Dendritic cell treated with granulocyte-macrophage colony-stimulating factor and Interleukin-4, amounts not matched to agents 40 ng/mL and 50 ng/mL, for 4 days (primary cell): ENCODE data around the gene GABBR1.
A peak's percentile ranks its signal among the peaks of the same experiment; 100 is the strongest.

ENCODE experiments used
- H3K27ac Mint-ChIP-seq: one replicate; pipeline ENCODE4 v1.8.0; 2022; ENCODE audit warnings: mild to moderate bottlenecking, mixed read lengths
- H3K27me3 Mint-ChIP-seq: one replicate; pipeline ENCODE4 v1.8.0; 2022; ENCODE audit warnings: mild to moderate bottlenecking, mixed read lengths
- H3K36me3 Mint-ChIP-seq: one replicate; pipeline ENCODE4 v1.8.0; 2022; ENCODE audit warnings: low read depth, mixed read lengths
- H3K4me1 Mint-ChIP-seq: one replicate; pipeline ENCODE4 v1.8.0; 2022; ENCODE audit warnings: low read depth, mixed read lengths
- H3K4me3 Mint-ChIP-seq: one replicate; pipeline ENCODE4 v1.8.0; 2022; ENCODE audit warnings: mild to moderate bottlenecking, moderate library complexity, mixed read lengths
- H3K9me3 Mint-ChIP-seq: one replicate; pipeline ENCODE4 v1.8.0; 2022; ENCODE audit warnings: mixed read lengths
- intact Hi-C: fragments of 100-400 bp; cut with micrococcal nuclease; formaldehyde crosslinking; loops from one replicate; pipeline ENCODE4 v1.15.0; 2022

Gene GABBR1

GRCh38 chr6:29596381-29596900 lies 36.5 kb downstream of the GABBR1 start:
- intact Hi-C loops: no loop called here
- Mint-ChIP-seq H3K27ac (no peak overlapping the region), H3K4me3 (no peak overlapping the region), H3K27me3 (peaks cover 5% of the 10 kb centered on the region), H3K4me1 (peaks cover 7% of the 10 kb centered on the region), H3K9me3 (no peaks in the 10 kb centered on the region), H3K36me3 (peaks cover 9% of the 10 kb centered on the region)

- H3K27ac Mint-ChIP-seq: no peak overlapping the region
- no peak overlapping the region for H3K4me3 Mint-ChIP-seq
- H3K9me3 Mint-ChIP-seq: no peaks in the 10 kb centered on the region
- peaks cover 7% of the 10 kb centered on the region for H3K4me1 Mint-ChIP-seq
- intact Hi-C loops: no loop called here
- peaks cover 12% of the 10 kb centered on the region for H3K27me3 Mint-ChIP-seq
- no peaks in the 10 kb centered on the region for H3K36me3 Mint-ChIP-seq
Measured at GRCh38 chr6:29593199-29593855, 39.7 kb downstream of the GABBR1 start.

GRCh38 chr6:29591677-29592076 lies 41.3 kb downstream of the GABBR1 start:
- peaks cover 17% of the 10 kb centered on the region for H3K27me3 Mint-ChIP-seq
- peaks cover 7% of the 10 kb centered on the region for H3K4me1 Mint-ChIP-seq
- no peak overlapping the region for H3K4me3 Mint-ChIP-seq
- no peaks in the 10 kb centered on the region for H3K36me3 Mint-ChIP-seq
- intact Hi-C loops: loop anchor here (2.0 kb wide), 1 partner anchor 905 kb away; no protein-coding TSS in a partner anchor
- no peaks in the 10 kb centered on the region for H3K9me3 Mint-ChIP-seq
- no peak overlapping the region for H3K27ac Mint-ChIP-seq

GRCh38 chr6:29590218-29590808 lies 42.7 kb downstream of the GABBR1 start:
- intact Hi-C loops: loop anchor here (2.0 kb wide), 1 partner anchor 904 kb away; no protein-coding TSS in a partner anchor
- Mint-ChIP-seq H3K36me3 (no peaks in the 10 kb centered on the region), H3K9me3 (no peaks in the 10 kb centered on the region), H3K27me3 (peaks cover 20% of the 10 kb centered on the region), H3K4me1 (peaks cover 7% of the 10 kb centered on the region), H3K4me3 (no peak overlapping the region), H3K27ac (no peak overlapping the region)

DNA sequence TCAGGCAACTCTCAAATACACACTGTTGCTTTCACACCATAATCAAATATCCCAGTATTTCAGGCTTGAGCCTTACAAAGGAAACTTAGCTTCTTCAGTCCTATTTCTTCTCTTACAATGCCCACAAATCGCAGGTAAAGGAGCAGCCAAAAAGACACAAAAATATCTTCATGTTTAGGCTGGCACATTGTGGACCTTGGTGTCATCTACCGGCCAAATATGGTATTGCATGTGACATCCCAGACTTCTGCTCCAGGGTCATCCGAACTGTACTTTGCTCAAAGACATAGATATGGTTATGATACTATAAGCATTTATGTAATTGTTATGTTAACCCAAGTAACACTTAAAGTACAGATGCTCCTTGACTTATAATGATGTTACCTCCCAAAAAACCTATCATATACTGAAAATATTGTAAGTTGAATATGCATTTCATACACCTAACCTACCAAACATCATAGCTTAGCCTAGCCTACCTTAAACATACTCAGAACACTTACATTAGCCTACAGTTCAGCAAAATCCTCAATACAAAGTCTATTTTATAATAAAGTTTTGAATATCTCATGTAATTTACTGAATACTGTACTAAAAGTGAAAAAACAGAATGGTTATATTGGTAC lies 43.4 kb downstream of the GABBR1 start:
- H3K4me1 Mint-ChIP-seq: peaks cover 7% of the 10 kb centered on the region

GRCh38 chr6:29584821-29585220 lies 48.2 kb downstream of the GABBR1 start, which contains the start of gene OR2H2:
Gene OR2H2 (plus strand): TSS chr6:29585121. CDS start chr6:29587945, 2,824 bp downstream.
- no peaks in the 10 kb centered on the region for H3K36me3 Mint-ChIP-seq
- no peak within 1 kb of the TSS for H3K4me3 Mint-ChIP-seq
- H3K9me3 Mint-ChIP-seq: no peaks in the 10 kb centered on the region
- no peaks in the 10 kb centered on the region for H3K4me1 Mint-ChIP-seq
- H3K27ac Mint-ChIP-seq: no peak within 1 kb of the TSS
- intact Hi-C loops: loop anchor here (10.0 kb wide), 1 partner anchor 560 kb away; no protein-coding TSS in a partner anchor
- peaks cover 20% of the 10 kb centered on the region for H3K27me3 Mint-ChIP-seq

More for the DNA sequence above, 43.4 kb downstream of the GABBR1 start:
- intact Hi-C loops: loop anchor here (2.0 to 10.0 kb wide), 2 partner anchors 565 to 903 kb away; no protein-coding TSS in a partner anchor
- Mint-ChIP-seq H3K36me3 (no peaks in the 10 kb centered on the region), H3K4me3 (no peak overlapping the region), H3K27ac (no peak overlapping the region), H3K27me3 (peaks cover 19% of the 10 kb centered on the region), H3K9me3 (no peaks in the 10 kb centered on the region)

DNA sequence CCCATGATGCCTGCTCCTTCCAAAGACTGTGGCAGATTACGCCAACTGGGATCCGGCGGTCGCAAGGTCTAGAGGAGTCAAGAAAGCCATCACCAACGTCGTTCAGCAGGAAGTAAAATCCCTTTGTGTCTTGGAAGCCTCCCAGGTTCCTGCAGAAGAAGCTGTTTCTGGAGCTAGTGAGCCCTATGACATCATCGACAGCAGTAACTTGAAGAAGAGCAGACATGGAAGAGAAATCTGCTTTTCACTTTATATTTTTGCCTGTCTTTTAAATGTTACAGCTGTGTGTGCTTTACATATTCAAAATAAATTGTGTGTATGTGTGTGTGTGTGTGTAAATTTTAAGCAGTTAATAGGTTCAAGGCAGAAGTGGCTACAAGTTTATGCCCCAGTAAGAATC lies 55.4 kb downstream of the GABBR1 start:
- Mint-ChIP-seq H3K36me3 (no peaks in the 10 kb centered on the region), H3K4me1 (no peaks in the 10 kb centered on the region), H3K27ac (no peak overlapping the region), H3K27me3 (peaks cover 15% of the 10 kb centered on the region), H3K9me3 (no peaks in the 10 kb centered on the region), H3K4me3 (no peak overlapping the region)
- intact Hi-C loops: no loop called here

- Mint-ChIP-seq H3K4me3 (no peak overlapping the region), H3K27ac (no peak overlapping the region), H3K27me3 (peaks cover 19% of the 10 kb centered on the region), H3K36me3 (no peaks in the 10 kb centered on the region), H3K4me1 (no peaks in the 10 kb centered on the region), H3K9me3 (no peaks in the 10 kb centered on the region)
- intact Hi-C loops: no loop called here
Measured at GRCh38 chr6:29576056-29576455, 56.9 kb downstream of the GABBR1 start.

GRCh38 chr6:29567991-29568390 lies 65.0 kb downstream of the GABBR1 start:
- Mint-ChIP-seq H3K27me3 (peaks cover 21% of the 10 kb centered on the region), H3K36me3 (no peaks in the 10 kb centered on the region)

GRCh38 chr6:29567541-29567940 lies 65.4 kb downstream of the GABBR1 start:
- peaks cover 8% of the 10 kb centered on the region for H3K4me1 Mint-ChIP-seq
- no peaks in the 10 kb centered on the region for H3K9me3 Mint-ChIP-seq
- no peaks in the 10 kb centered on the region for H3K36me3 Mint-ChIP-seq
- peaks cover 25% of the 10 kb centered on the region for H3K27me3 Mint-ChIP-seq
- no peak overlapping the region for H3K27ac Mint-ChIP-seq
- intact Hi-C loops: no loop called here
- H3K4me3 Mint-ChIP-seq: no peak overlapping the region

More at GRCh38 chr6:29567991-29568390, 65.0 kb downstream of the GABBR1 start:
- H3K27ac Mint-ChIP-seq: no peak overlapping the region
- no peaks in the 10 kb centered on the region for H3K9me3 Mint-ChIP-seq
- intact Hi-C loops: no loop called here
- H3K4me3 Mint-ChIP-seq: no peak overlapping the region
- H3K4me1 Mint-ChIP-seq: peaks cover 6% of the 10 kb centered on the region

DNA sequence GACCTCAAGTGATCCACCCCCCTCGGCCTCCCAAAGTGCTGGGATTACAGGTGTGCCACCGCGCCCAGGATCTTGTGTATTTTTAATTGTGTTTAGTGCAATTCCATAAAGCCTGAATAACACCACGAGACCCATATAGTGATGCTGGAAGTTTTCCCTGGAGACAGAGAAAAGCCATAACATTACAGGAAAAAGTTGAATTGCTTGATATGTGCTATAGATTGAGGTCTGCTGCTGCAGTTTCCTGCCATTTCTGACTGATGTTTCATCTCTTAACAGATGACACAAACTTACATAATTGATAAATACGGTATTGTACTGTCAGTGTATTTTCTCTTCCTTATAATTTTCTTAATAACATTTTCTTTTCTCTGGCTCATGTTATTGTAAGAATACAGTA lies 66.1 kb downstream of the GABBR1 start:
- no peak overlapping the region for H3K4me3 Mint-ChIP-seq
- H3K36me3 Mint-ChIP-seq: no peaks in the 10 kb centered on the region
- no peaks in the 10 kb centered on the region for H3K9me3 Mint-ChIP-seq
- peaks cover 8% of the 10 kb centered on the region for H3K4me1 Mint-ChIP-seq
- intact Hi-C loops: no loop called here
- H3K27me3 Mint-ChIP-seq: peaks cover 24% of the 10 kb centered on the region
- no peak overlapping the region for H3K27ac Mint-ChIP-seq

GRCh38 chr6:29564875-29565274 lies 68.1 kb downstream of the GABBR1 start:
- H3K27me3 Mint-ChIP-seq: peaks cover 34% of the 10 kb centered on the region
- H3K27ac Mint-ChIP-seq: peak overlapping the region; percentile 50
- H3K36me3 Mint-ChIP-seq: no peaks in the 10 kb centered on the region
- intact Hi-C loops: no loop called here
- no peaks in the 10 kb centered on the region for H3K9me3 Mint-ChIP-seq
- H3K4me1 Mint-ChIP-seq: peaks cover 8% of the 10 kb centered on the region
- H3K4me3 Mint-ChIP-seq: no peak overlapping the region

GRCh38 chr6:29563435-29563965 lies 69.5 kb downstream of the GABBR1 start:
- Mint-ChIP-seq H3K27ac (peak overlapping the region; percentile 74), H3K4me3 (no peak overlapping the region), H3K27me3 (peaks cover 40% of the 10 kb centered on the region), H3K4me1 (peaks cover 8% of the 10 kb centered on the region), H3K9me3 (no peaks in the 10 kb centered on the region), H3K36me3 (no peaks in the 10 kb centered on the region)
- intact Hi-C loops: no loop called here
